ENCODE data around the gene ZNF410. TPM values are rescaled to one million over a fixed set of nuclear protein-coding genes. Genes with fewer than 3 reads are reported as not detected.

ZNF410 gene
- total and polyA plus RNA-seq, 2 of the 13 experiments (the other 11 are each of a cell fraction or from before 2014, with no cell fraction given): 19.2 to 44.3 TPM

DNA sequence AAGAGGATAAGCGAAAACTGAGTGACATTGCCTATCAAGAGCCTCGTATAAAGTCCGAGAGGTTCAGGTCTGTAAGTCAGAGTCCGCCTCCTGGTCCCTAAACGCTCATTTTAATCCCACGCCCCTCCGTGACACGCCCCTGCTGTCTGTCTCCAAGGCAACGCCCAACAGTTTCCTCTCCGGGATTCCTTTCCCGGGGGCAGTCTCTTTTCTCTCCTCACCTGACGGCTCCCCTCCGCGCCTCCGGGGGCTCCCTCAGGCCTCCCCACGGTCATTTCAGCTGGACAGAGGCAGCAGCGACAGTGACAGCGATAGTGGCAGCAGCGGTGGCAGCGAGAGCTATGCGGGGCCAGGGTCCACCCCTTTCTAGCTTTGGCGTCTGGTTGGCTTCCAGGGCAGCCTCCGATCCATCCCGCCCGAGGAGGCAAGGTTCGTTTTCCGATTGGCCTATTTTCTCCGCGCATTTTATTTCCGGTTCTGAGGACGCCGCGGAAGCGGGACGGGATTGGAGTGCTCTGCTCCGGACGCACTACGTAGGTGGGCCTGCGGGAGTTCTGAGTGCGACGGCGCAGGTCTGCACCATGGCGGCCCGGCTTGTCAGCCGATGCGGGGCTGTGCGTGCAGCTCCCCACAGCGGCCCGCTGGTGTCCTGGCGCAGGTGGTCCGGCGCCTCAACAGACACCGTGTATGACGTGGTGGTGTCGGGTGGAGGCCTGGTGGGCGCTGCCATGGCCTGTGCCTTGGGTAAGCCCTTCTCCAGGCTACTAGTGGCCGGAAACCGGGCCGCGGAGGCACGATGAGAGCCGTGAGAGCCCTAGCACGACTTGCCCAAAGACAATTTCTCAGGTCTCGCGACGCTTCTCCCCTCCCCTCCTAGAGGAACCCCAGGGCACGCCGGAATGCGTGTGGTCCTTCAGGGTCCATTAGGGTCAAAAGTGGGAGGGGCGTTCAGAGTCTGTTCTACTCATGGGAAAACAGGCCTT, 63.4 kb downstream of the ZNF410 start, which contains the start of the genes COQ6 and FAM161B (continued):
- TF ChIP-seq EZH2 (conservative IDR thresholded peaks at IDR 0.05; ENCODE audit: low read depth, low read length) (no peak), IKZF1 (IDR thresholded peaks at IDR 0.05) (no peak), FOXM1 (CRISPR knock-in tag; IDR thresholded peaks at IDR 0.05) (no peak), CENPT (CRISPR knock-in tag; IDR thresholded peaks at IDR 0.05; ENCODE audit: low read depth) (no peak; the same call in 1 of the 2 replicates), SOX13 (IDR thresholded peaks at IDR 0.05) (no peak), SOX13 (CRISPR knock-in tag; conservative IDR thresholded peaks at IDR 0.05 in 1 of 2, IDR thresholded peaks at IDR 0.05 in 1 of 2) (peak in 1 of 2 experiments; percentile 41; a peak in 1 of 4 replicates), MTA3 (CRISPR knock-in tag; IDR thresholded peaks at IDR 0.05) (no peak), TEAD3 (CRISPR knock-in tag; optimal IDR thresholded peaks at IDR 0.05; ENCODE audit: borderline replicate concordance) (peak; percentile 77), NKX3-1 (CRISPR knock-in tag; IDR thresholded peaks at IDR 0.05) (no peak), CBFB (CRISPR knock-in tag; IDR thresholded peaks at IDR 0.05) (0 out of 2 replicates have a peak, but pooled peaks have one; percentile 77), KMT2B (CRISPR knock-in tag; IDR thresholded peaks at IDR 0.05) (peak; percentile 69), NPAS2 (CRISPR knock-in tag; IDR thresholded peaks at IDR 0.05; ENCODE audit: borderline replicate concordance) (no peak), JUNB (CRISPR knock-in tag; IDR thresholded peaks at IDR 0.05; ENCODE audit: borderline replicate concordance) (no peak), ZNF256 (CRISPR knock-in tag; conservative IDR thresholded peaks at IDR 0.05) (no peak), ZNF143 (CRISPR knock-in tag; IDR thresholded peaks at IDR 0.05) (no peak), ZSCAN29 (CRISPR knock-in tag; conservative IDR thresholded peaks at IDR 0.05) (0 out of 2 replicates have a peak, but pooled peaks have one; percentile 13), MAF1 (CRISPR knock-in tag; IDR thresholded peaks at IDR 0.05; ENCODE audit: borderline replicate concordance) (no peak), AGO2 (optimal IDR thresholded peaks at IDR 0.05; ENCODE audit: low read depth, low read length) (peak; percentile 92), ZFYVE20 (CRISPR knock-in tag; IDR thresholded peaks at IDR 0.05; ENCODE audit: borderline replicate concordance, low read depth) (0 out of 2 replicates have a peak, but pooled peaks have one; percentile 77), ZNF747 (CRISPR knock-in tag; IDR thresholded peaks at IDR 0.05; ENCODE audit: borderline replicate concordance) (peak; percentile 83), NFE2L1 (CRISPR knock-in tag; IDR thresholded peaks at IDR 0.05; ENCODE audit: borderline replicate concordance) (no peak), NR3C1 (CRISPR knock-in tag; IDR thresholded peaks at IDR 0.05) (no peak), KLF11 (CRISPR knock-in tag; IDR thresholded peaks at IDR 0.05) (peak; percentile 41; the same call in 1 of the 2 replicates), CHCHD3 (CRISPR knock-in tag; IDR thresholded peaks at IDR 0.05) (peak; percentile 70; the same call in 1 of the 2 replicates), HNF4G (IDR thresholded peaks at IDR 0.05; ENCODE audit: borderline replicate concordance, low read depth, low read length) (peak; percentile 59; the same call in 1 of the 2 replicates), HNF4G (CRISPR knock-in tag; IDR thresholded peaks at IDR 0.05; ENCODE audit: borderline replicate concordance, low read depth) (no peak; the same call in 1 of the 2 replicates), ZNF296 (CRISPR knock-in tag; conservative IDR thresholded peaks at IDR 0.05) (peak; percentile 72; the same call in 1 of the 2 replicates)
- TF ChIP-seq, protein P1, sequence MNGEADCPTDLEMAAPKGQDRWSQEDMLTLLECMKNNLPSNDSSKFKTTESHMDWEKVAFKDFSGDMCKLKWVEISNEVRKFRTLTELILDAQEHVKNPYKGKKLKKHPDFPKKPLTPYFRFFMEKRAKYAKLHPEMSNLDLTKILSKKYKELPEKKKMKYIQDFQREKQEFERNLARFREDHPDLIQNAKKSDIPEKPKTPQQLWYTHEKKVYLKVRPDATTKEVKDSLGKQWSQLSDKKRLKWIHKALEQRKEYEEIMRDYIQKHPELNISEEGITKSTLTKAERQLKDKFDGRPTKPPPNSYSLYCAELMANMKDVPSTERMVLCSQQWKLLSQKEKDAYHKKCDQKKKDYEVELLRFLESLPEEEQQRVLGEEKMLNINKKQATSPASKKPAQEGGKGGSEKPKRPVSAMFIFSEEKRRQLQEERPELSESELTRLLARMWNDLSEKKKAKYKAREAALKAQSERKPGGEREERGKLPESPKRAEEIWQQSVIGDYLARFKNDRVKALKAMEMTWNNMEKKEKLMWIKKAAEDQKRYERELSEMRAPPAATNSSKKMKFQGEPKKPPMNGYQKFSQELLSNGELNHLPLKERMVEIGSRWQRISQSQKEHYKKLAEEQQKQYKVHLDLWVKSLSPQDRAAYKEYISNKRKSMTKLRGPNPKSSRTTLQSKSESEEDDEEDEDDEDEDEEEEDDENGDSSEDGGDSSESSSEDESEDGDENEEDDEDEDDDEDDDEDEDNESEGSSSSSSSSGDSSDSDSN (CRISPR knock-in tag; IDR thresholded peaks at IDR 0.05): peak; percentile 87
- TF ChIP-seq, protein P2, sequence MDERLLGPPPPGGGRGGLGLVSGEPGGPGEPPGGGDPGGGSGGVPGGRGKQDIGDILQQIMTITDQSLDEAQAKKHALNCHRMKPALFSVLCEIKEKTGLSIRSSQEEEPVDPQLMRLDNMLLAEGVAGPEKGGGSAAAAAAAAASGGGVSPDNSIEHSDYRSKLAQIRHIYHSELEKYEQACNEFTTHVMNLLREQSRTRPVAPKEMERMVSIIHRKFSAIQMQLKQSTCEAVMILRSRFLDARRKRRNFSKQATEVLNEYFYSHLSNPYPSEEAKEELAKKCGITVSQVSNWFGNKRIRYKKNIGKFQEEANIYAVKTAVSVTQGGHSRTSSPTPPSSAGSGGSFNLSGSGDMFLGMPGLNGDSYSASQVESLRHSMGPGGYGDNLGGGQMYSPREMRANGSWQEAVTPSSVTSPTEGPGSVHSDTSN (CRISPR knock-in tag; IDR thresholded peaks at IDR 0.05): no peak

Measured in HepG2 (cell line).